Neural crest cell (in vitro differentiated cells): ENCODE measurements around the gene CAV3. TPM values are rescaled to one million over a fixed set of nuclear protein-coding genes. Genes with fewer than 3 reads are reported as not detected.

ENCODE experiments used
- DNase-seq: peaks from one replicate; pipeline ENCODE4 v3.0.0; 2021; ENCODE audit warnings: low read depth, mixed read lengths, low spot score
- H3K27ac Mint-ChIP-seq: one replicate; pipeline ENCODE4 v1.8.0; 2021; ENCODE audit warnings: mild to moderate bottlenecking, mixed read lengths; ENCODE audit not compliant: unreplicated experiment
- H3K27me3 Mint-ChIP-seq: 2 replicates; pipeline ENCODE4 v1.8.0; 2021; ENCODE audit warnings: low read depth, mild to moderate bottlenecking, mixed read lengths
- H3K36me3 Mint-ChIP-seq: 2 replicates; pipeline ENCODE4 v1.8.0; 2021; ENCODE audit warnings: low read depth, mild to moderate bottlenecking, mixed read lengths
- H3K4me1 Mint-ChIP-seq: 2 replicates; pipeline ENCODE4 v1.8.0; 2021; ENCODE audit warnings: mixed read lengths
- H3K4me3 Mint-ChIP-seq: one replicate; pipeline ENCODE4 v1.8.0; 2021; ENCODE audit warnings: mild to moderate bottlenecking, mixed read lengths
- H3K9me3 Mint-ChIP-seq: 2 replicates; pipeline ENCODE4 v1.8.0; 2021; ENCODE audit warnings: mixed read lengths
- CTCF ChIP-seq: fragments of 200-600 bp; sonication (generic); conservative IDR thresholded peaks from 2 replicates; pipeline ENCODE4 v1.5.0; 2021; ENCODE audit warnings: antibody characterized with exemption, mild to moderate bottlenecking
- total RNA-seq: library from RNA; stranded (reverse); gene quantifications from 2 replicates; pipeline ENCODE4 v1.2.1, GENCODE V29; 2021

Gene CAV3
- total RNA-seq, 1 donor from 2014 or later, result not detected

- Mint-ChIP-seq H3K9me3 (no peaks in the 10 kb centered on the region), H3K36me3 (no peaks in the 10 kb centered on the region), H3K4me1 (peaks cover 11% of the 10 kb centered on the region), H3K4me3 (no peak overlapping the region), H3K27ac (no peak overlapping the region), H3K27me3 (no peaks in the 10 kb centered on the region)
- no peak for DNase-seq
- TF ChIP-seq CTCF, result no peak
Measured at GRCh38 chr3:8759038-8759707, 25.6 kb downstream of the CAV3 start.

GRCh38 chr3:8760091-8760490, 26.5 kb downstream of the CAV3 start:
- peaks cover 15% of the 10 kb centered on the region for H3K4me1 Mint-ChIP-seq
- H3K9me3 Mint-ChIP-seq, result no peaks in the 10 kb centered on the region
- H3K4me3 Mint-ChIP-seq, result no peak overlapping the region
- no peak for DNase-seq
- H3K27me3 Mint-ChIP-seq, result peaks cover 1% of the 10 kb centered on the region
- H3K36me3 Mint-ChIP-seq, result no peaks in the 10 kb centered on the region
- no peak overlapping the region for H3K27ac Mint-ChIP-seq
- no peak for TF ChIP-seq CTCF

- peaks cover 2% of the 10 kb centered on the region for H3K27me3 Mint-ChIP-seq
Measured at GRCh38 chr3:8760506-8760905, 26.9 kb downstream of the CAV3 start.

GRCh38 chr3:8761866-8762265, 28.3 kb downstream of the CAV3 start:
- peaks cover 7% of the 10 kb centered on the region for H3K27me3 Mint-ChIP-seq
- no peak for DNase-seq
- no peak for TF ChIP-seq CTCF

More at GRCh38 chr3:8760506-8760905, 26.9 kb downstream of the CAV3 start:
- H3K36me3 Mint-ChIP-seq, result no peaks in the 10 kb centered on the region
- no peak for TF ChIP-seq CTCF
- peaks cover 17% of the 10 kb centered on the region for H3K4me1 Mint-ChIP-seq
- DNase-seq, result no peak
- H3K9me3 Mint-ChIP-seq, result no peaks in the 10 kb centered on the region
- no peak overlapping the region for H3K4me3 Mint-ChIP-seq
- H3K27ac Mint-ChIP-seq, result peak overlapping the region; percentile 11

GRCh38 chr3:8762607-8763377, 29.2 kb downstream of the CAV3 start:
- Mint-ChIP-seq H3K9me3 (no peaks in the 10 kb centered on the region), H3K4me1 (peaks cover 16% of the 10 kb centered on the region), H3K27me3 (peaks cover 11% of the 10 kb centered on the region), H3K4me3 (no peak overlapping the region), H3K27ac (no peak overlapping the region), H3K36me3 (no peaks in the 10 kb centered on the region)
- TF ChIP-seq CTCF, result no peak
- DNase-seq, result no peak

More at GRCh38 chr3:8761866-8762265, 28.3 kb downstream of the CAV3 start:
- Mint-ChIP-seq H3K4me3 (no peak overlapping the region), H3K4me1 (peaks cover 16% of the 10 kb centered on the region), H3K9me3 (no peaks in the 10 kb centered on the region), H3K27ac (no peak overlapping the region), H3K36me3 (no peaks in the 10 kb centered on the region)
